HepG2 (cell line): ENCODE results near the gene WDR49.

ENCODE experiments used
- ATF2 ChIP-seq: sonication (generic); formaldehyde crosslinking; IDR thresholded peaks from 2 replicates; pipeline ENCODE4 v1.4.0; 2020; ENCODE audit warnings: missing genetic modification reagents
- GLMP ChIP-seq: sonication (generic); formaldehyde crosslinking; IDR thresholded peaks from 2 replicates; pipeline ENCODE4 v1.9.0; 2021; ENCODE audit warnings: missing genetic modification reagents, mild to moderate bottlenecking, borderline replicate concordance
- NR2F2 ChIP-seq: IDR thresholded peaks from 2 replicates; pipeline ENCODE4 v1.6.1; 2012; ENCODE audit warnings: low read depth, inconsistent platforms, borderline replicate concordance
- NR3C1 ChIP-seq: sonication (generic); formaldehyde crosslinking; IDR thresholded peaks from 2 replicates; pipeline ENCODE4 v1.4.0; 2020; ENCODE audit warnings: missing genetic modification reagents
- SOX6 ChIP-seq, 2 experiments: fragments of 450-650 bp in 1 of 2; sonication (generic) in 1 of 2; formaldehyde crosslinking in 1 of 2; IDR thresholded peaks; 2 replicates each; pipeline versions ENCODE4 v1.4.0 to v1.6.1; 2017 to 2020; ENCODE audit warnings: antibody characterized with exemption in 1 of 2, mild to moderate bottlenecking in 1 of 2, missing genetic modification reagents in 1 of 2
- UBTF ChIP-seq: sonication (generic); formaldehyde crosslinking; IDR thresholded peaks from 2 replicates; pipeline ENCODE4 v1.4.0; 2020; ENCODE audit warnings: mild to moderate bottlenecking, missing genetic modification reagents
- ZFP1 ChIP-seq: IDR thresholded peaks from 2 replicates; pipeline ENCODE4 v1.6.1; 2016
- ZNF121 ChIP-seq: sonication (generic); formaldehyde crosslinking; IDR thresholded peaks from 2 replicates; pipeline ENCODE4 v1.5.0; 2020; ENCODE audit warnings: mild to moderate bottlenecking, missing genetic modification reagents
- ZNF333 ChIP-seq: sonication (generic); formaldehyde crosslinking; IDR thresholded peaks from 2 replicates; pipeline ENCODE4 v1.4.0; 2020; ENCODE audit warnings: mild to moderate bottlenecking, missing genetic modification reagents, borderline replicate concordance

- TF ChIP-seq GLMP (CRISPR knock-in tag) (no peak), SOX6 (IDR thresholded peaks at IDR 0.05) (no peak), SOX6 (CRISPR knock-in tag; IDR thresholded peaks at IDR 0.05) (no peak), NR2F2 (no peak), NR3C1 (CRISPR knock-in tag) (no peak), UBTF (CRISPR knock-in tag) (no peak), ATF2 (no peak), ZFP1 (CRISPR knock-in tag) (no peak), ZNF333 (CRISPR knock-in tag) (no peak), ZNF121 (CRISPR knock-in tag) (no peak)
These were observed 133.3 kb downstream of the WDR49 start for GRCh38 chr3:167520266-167521005.
